Karpas-422 (cell line): ENCODE measurements around the gene ST14. TPM values are rescaled to one million over a fixed set of nuclear protein-coding genes. Genes with fewer than 3 reads are reported as not detected.

ENCODE experiments used
- small RNA-seq: library from RNA; depleted of rRNA; stranded (forward); fragments of <200 nt; gene quantifications from one replicate; pipeline ENCODE3, GENCODE V24; 2014
- total RNA-seq: library from RNA; depleted of rRNA; stranded (reverse); fragments of >200 nt; shearing (Covaris generic); gene quantifications from 2 replicates; pipeline ENCODE4 v1.2.3, GENCODE V29; 2014; ENCODE audit warnings: low replicate concordance; rRNA removed

The ST14 gene
- total RNA-seq, 1 experiment from 2014 or later = 0.30 TPM

Small RNAs within 50 kb of the gene (small RNA-seq; reads per million reads assigned to genes)
- gene RF00015 = not detected

Other genes with a start within 250 kb of the ST14 start
- 7.1 and 9.8 TPM in 2 replicates for gene PRDM10, start 156.9 kb upstream of the ST14 start, total RNA-seq
- gene APLP2, start 89.9 kb upstream of the ST14 start, total RNA-seq = 50.8 and 68.3 TPM in 2 replicates
- 36.7 and 62.8 TPM in 2 replicates for gene ZBTB44, start 155.1 kb downstream of the ST14 start, total RNA-seq